OCI-LY3 (cell line): ENCODE data around the gene SERINC2.

Experiments used
- H2AFZ ChIP-seq: fragments of 200-600, 300-600 bp; shearing (Covaris generic); 2 replicates; pipeline ENCODE4 v1.6.0; 2014; ENCODE audit warnings: antibody characterized with exemption, low read depth, low read length
- H3K27ac ChIP-seq: fragments of 200-600, 300-600 bp; sonication (generic); 2 replicates; pipeline ENCODE4 v1.5.1; 2014; ENCODE audit warnings: mild to moderate bottlenecking, low read length, moderate library complexity, mixed read lengths
- H3K27me3 ChIP-seq: fragments of 200-600, 300-600 bp; sonication (generic); 2 replicates; pipeline ENCODE4 v1.6.1; 2014; ENCODE audit warnings: low read depth, low read length, mixed read lengths
- H3K36me3 ChIP-seq: fragments of 200-600, 300-600 bp; sonication (generic); replicated peaks from 2 replicates; pipeline ENCODE3; 2014; ENCODE audit warnings: low read depth, low read length, mixed read lengths
- H3K4me1 ChIP-seq: fragments of 300-600, 200-600 bp; sonication (generic); 2 replicates; pipeline ENCODE4 v1.6.1; 2014; ENCODE audit warnings: low read length, mixed read lengths
- H3K4me2 ChIP-seq: fragments of 200-600, 300-600 bp; sonication (generic); 2 replicates; pipeline ENCODE4 v1.6.1; 2014; ENCODE audit warnings: low read length, mixed read lengths
- H3K4me3 ChIP-seq: fragments of 300-600, 200-600 bp; sonication (generic); 2 replicates; pipeline ENCODE4 v1.5.1; 2014; ENCODE audit warnings: antibody characterized with exemption, mild to moderate bottlenecking, low read length, moderate library complexity
- H3K79me2 ChIP-seq: fragments of 300-600, 200-600 bp; shearing (Covaris generic); 2 replicates; pipeline ENCODE4 v1.6.1; 2014; ENCODE audit warnings: mild to moderate bottlenecking, low read length, mixed read lengths
- H3K9ac ChIP-seq: fragments of 300-600, 200-600 bp; shearing (Covaris generic); 2 replicates; pipeline ENCODE4 v1.6.0; 2014; ENCODE audit warnings: mild to moderate bottlenecking, low read length, moderate library complexity
- H3K9me3 ChIP-seq: fragments of 200-600, 300-600 bp; shearing (Covaris generic); 2 replicates; pipeline ENCODE4 v1.6.1; 2014; ENCODE audit warnings: low read length, mixed read lengths; ENCODE audit not compliant: insufficient read depth
- H4K20me1 ChIP-seq: fragments of 200-600, 300-600 bp; sonication (generic); 2 replicates; pipeline ENCODE4 v1.6.1; 2016; ENCODE audit warnings: low read length, mixed read lengths; ENCODE audit not compliant: insufficient read depth
- EZH2phosphoT487 ChIP-seq: fragments of 200-600 bp; shearing (Covaris generic); IDR thresholded peaks from 2 replicates; pipeline ENCODE4 v1.6.1; 2018; ENCODE audit warnings: antibody characterized with exemption, mixed run types, low read depth
- TF ChIP-seq, protein P1 (sequence below): fragments of 200-600, 300-600 bp; sonication (generic); IDR thresholded peaks from 2 replicates; pipeline ENCODE4 v1.5.1; 2014; ENCODE audit warnings: antibody characterized with exemption, low read length, low read depth

The SERINC2 gene

DNA sequence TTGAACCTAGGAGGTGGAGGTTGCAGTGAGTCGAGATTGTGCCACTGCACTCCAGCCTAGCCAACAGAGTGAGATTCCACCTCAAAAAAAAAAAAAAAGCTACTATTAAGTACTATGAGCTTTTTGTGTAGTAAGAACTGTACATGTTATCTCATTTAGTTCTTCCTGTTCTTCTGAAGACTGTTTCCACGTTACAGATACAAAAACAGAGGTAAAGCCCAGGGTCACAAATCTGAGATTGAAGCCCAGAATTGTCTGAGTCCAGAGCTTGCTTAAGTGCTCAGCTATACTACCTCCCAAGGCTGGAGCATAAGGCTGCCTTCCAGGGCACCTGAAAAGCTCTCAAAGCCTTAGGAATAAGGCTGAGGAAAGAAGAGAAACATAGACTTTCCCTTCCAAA, 43.0 kb upstream of the SERINC2 start:
- Histone ChIP-seq H3K36me3 (no peaks in the 10 kb centered on the region), H3K27ac (no peak overlapping the region), H2AFZ (no peak overlapping the region), H3K9ac (no peak overlapping the region), H3K79me2 (no peaks in the 10 kb centered on the region), H3K4me2 (no peak overlapping the region), H3K9me3 (no peaks in the 10 kb centered on the region), H4K20me1 (no peaks in the 10 kb centered on the region), H3K4me3 (no peak overlapping the region), H3K27me3 (no peaks in the 10 kb centered on the region), H3K4me1 (no peaks in the 10 kb centered on the region)
- TF ChIP-seq EZH2phosphoT487: no peak
- TF ChIP-seq, protein P1, sequence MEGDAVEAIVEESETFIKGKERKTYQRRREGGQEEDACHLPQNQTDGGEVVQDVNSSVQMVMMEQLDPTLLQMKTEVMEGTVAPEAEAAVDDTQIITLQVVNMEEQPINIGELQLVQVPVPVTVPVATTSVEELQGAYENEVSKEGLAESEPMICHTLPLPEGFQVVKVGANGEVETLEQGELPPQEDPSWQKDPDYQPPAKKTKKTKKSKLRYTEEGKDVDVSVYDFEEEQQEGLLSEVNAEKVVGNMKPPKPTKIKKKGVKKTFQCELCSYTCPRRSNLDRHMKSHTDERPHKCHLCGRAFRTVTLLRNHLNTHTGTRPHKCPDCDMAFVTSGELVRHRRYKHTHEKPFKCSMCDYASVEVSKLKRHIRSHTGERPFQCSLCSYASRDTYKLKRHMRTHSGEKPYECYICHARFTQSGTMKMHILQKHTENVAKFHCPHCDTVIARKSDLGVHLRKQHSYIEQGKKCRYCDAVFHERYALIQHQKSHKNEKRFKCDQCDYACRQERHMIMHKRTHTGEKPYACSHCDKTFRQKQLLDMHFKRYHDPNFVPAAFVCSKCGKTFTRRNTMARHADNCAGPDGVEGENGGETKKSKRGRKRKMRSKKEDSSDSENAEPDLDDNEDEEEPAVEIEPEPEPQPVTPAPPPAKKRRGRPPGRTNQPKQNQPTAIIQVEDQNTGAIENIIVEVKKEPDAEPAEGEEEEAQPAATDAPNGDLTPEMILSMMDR: no peak

DNA sequence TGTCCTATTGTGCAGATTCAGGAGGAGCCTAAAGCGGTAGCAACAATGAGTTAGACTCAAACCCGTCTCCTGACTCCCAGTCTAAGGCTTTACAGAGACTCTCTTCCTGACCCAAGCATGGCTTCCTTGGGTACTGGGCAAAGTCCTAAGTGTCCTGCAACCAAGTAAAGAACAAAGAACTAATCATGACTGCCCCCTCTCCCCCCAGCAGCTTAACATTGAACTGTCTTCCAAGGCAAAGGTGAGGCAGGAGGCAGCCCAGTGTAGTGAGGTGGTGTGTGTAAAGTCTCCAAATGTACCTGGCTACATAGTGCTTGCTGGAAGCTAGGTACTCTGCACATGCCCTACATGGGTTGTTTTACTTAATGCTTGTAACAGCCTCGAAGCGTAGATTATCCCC, 42.4 kb upstream of the SERINC2 start:
- Histone ChIP-seq H3K27me3 (no peaks in the 10 kb centered on the region), H3K9me3 (no peaks in the 10 kb centered on the region), H3K4me1 (no peaks in the 10 kb centered on the region), H3K4me3 (no peak overlapping the region), H3K27ac (no peak overlapping the region), H2AFZ (no peak overlapping the region), H3K9ac (no peak overlapping the region), H3K36me3 (no peaks in the 10 kb centered on the region), H3K79me2 (no peaks in the 10 kb centered on the region), H4K20me1 (no peaks in the 10 kb centered on the region), H3K4me2 (no peak overlapping the region)
- TF ChIP-seq EZH2phosphoT487: no peak

DNA sequence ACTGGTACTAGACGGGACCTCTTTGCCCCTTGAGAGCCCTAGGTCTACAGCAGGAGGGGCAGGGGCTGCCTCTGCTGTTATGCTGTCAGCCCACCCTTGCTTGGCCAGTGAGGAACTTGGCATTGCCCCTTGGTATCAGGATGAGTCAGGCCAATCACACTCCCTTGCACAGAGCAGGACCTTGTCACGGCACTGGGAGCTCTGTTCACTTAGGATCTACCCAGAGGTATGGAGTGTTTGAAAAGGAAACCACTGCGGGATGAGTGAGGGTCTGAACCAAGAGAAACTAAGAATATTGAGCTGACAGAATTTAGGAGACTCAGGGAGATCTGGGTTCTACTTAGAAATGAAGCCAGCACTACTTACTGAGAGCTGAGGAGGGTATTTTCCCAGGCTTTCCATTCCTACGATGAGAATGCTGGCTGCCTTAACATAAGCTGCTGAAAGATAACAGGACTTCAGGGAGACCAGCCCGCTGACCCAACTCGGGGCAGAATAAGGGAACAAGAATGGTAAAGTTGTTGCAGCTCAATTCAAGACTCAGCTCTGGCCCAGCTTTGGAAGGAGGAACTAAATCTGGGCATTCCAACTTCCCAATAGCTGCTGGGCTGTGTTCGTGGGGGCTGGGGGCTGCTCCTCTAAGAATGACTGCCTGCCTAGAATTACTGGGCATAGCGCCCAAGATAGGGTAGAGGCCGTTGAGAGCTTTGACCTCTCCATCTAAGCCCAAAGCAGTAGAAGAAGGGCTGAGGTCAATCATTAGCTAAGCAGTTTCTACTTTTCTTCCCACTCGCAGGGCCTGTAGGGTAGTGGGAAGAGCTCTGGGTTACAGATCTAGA, 41.7 kb upstream of the SERINC2 start:
- Histone ChIP-seq H3K9me3 (no peaks in the 10 kb centered on the region), H3K4me3 (no peak overlapping the region), H3K4me2 (no peak overlapping the region), H3K27me3 (no peaks in the 10 kb centered on the region), H3K27ac (no peak overlapping the region), H2AFZ (no peak overlapping the region), H4K20me1 (no peaks in the 10 kb centered on the region), H3K9ac (no peak overlapping the region), H3K4me1 (no peaks in the 10 kb centered on the region), H3K79me2 (no peaks in the 10 kb centered on the region), H3K36me3 (no peaks in the 10 kb centered on the region)
- no peak for TF ChIP-seq EZH2phosphoT487
- TF ChIP-seq, protein P1: no peak

DNA sequence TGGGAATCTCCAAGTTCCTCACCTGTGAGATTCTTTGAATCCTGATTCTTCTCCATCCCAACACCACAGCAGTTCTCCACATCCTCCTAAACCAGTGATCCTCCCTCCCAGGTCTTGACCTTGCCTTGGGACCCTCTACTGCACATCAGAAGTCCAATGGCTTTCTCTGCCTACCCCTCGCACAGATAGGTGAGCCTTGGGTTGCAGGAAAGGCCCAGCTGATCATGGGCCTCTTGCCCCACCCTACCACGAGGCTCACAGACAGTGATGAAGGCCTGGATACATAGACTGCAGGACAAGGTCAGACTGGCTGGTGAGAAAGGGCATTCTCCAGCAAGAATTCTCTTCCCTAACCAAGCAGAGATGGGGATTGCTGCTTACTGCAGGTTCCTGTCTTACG, 41.0 kb upstream of the SERINC2 start:
- Histone ChIP-seq H3K36me3 (no peaks in the 10 kb centered on the region), H3K79me2 (no peaks in the 10 kb centered on the region), H3K27me3 (no peaks in the 10 kb centered on the region), H3K27ac (no peak overlapping the region), H3K4me1 (no peaks in the 10 kb centered on the region), H3K4me3 (no peak overlapping the region), H2AFZ (no peak overlapping the region), H4K20me1 (no peaks in the 10 kb centered on the region), H3K4me2 (no peak overlapping the region), H3K9ac (no peak overlapping the region), H3K9me3 (no peaks in the 10 kb centered on the region)
- TF ChIP-seq EZH2phosphoT487: no peak

DNA sequence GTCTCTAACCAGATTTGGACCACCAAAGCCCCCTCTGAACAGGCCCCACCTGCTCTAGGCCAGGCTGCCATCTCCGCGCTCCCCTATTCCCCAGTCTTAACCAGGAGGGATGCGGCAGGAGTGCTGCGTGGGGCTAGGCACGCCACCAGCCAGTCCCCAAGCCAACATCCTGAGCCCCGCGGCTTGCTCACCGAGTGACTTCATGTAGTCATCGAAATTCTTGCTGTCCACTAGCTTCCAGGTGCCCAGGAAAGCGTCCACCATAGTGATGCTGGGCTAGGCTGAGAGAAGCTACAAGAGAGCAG, 40.3 kb upstream of the SERINC2 start:
- Histone ChIP-seq H3K36me3 (no peaks in the 10 kb centered on the region), H3K4me2 (peak overlapping the region; percentile 84), H3K9me3 (no peaks in the 10 kb centered on the region), H3K79me2 (no peaks in the 10 kb centered on the region), H3K27me3 (no peaks in the 10 kb centered on the region), H3K9ac (peak overlapping the region; percentile 62), H2AFZ (no peak overlapping the region), H3K4me1 (no peaks in the 10 kb centered on the region), H4K20me1 (no peaks in the 10 kb centered on the region), H3K4me3 (peak overlapping the region; percentile 84), H3K27ac (no peak overlapping the region)
- TF ChIP-seq, protein P1: no peak
- TF ChIP-seq EZH2phosphoT487: no peak
